ENCODE measurements around the gene HGF.

- TF ChIP-seq POLR2A (IDR thresholded peaks at IDR 0.05): no peak
- TF ChIP-seq CTCF (IDR thresholded peaks at IDR 0.05): no peak
- TF ChIP-seq POLR2AphosphoS5 (IDR thresholded peaks at IDR 0.05): no peak
Measured at GRCh38 chr7:81690251-81690650, 79.6 kb downstream of the HGF start.

Data from gastroesophageal sphincter (tissue), 3 donors.